ENCODE results near the gene PMPCA.
A peak's percentile ranks its signal among the peaks of the same experiment; 100 is the strongest.

The PMPCA gene, protein sequence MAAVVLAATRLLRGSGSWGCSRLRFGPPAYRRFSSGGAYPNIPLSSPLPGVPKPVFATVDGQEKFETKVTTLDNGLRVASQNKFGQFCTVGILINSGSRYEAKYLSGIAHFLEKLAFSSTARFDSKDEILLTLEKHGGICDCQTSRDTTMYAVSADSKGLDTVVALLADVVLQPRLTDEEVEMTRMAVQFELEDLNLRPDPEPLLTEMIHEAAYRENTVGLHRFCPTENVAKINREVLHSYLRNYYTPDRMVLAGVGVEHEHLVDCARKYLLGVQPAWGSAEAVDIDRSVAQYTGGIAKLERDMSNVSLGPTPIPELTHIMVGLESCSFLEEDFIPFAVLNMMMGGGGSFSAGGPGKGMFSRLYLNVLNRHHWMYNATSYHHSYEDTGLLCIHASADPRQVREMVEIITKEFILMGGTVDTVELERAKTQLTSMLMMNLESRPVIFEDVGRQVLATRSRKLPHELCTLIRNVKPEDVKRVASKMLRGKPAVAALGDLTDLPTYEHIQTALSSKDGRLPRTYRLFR

DNA sequence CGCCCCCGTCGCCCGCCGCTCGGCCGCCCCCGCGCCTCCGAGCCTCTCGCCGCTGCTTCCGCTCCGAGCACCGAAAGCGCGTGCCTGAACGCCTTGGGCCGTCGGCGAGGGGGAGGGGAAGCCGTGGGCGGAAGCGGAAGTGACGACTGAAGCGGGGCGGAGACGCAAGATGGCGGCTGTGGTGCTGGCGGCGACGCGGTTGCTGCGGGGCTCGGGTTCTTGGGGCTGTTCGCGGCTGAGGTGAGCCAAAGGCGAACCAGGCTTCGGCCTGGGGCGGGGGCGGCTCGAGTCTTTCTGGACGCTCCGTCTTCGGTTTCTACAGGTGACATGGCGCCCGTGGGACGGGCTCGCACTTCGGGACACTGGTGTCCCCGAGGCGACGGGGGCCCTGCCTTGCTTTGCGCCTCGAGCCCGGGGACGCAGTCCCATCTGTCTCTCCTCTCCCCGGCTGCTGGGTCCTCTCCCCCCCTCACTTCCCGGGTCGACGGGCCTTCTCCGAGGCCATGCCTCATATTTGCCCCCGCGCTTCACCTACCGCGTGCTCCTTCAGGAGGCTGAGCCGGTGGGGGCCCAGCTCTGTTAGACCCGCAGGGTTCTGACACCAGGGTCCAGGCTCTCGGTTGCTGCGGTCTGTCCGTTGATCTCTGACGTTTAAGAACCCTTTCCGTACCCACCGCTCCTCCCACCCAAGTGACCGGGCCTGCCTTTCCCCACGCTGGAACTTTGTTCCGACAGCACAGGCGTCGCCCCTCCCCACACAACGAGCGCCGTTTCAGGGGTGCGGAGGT is at the start of gene PMPCA, which contains the start of gene ENTR1:
Gene PMPCA (plus strand): TSS at position 159 of the 788 bp plus-strand sequence. CDS start 11 bp downstream, at position 170.
Gene ENTR1 (minus strand): TSS at position 115 of the 788 bp plus-strand sequence. CDS start 217 bp downstream, outside the sequence.
- Mint-ChIP-seq H3K27ac (peak within 1 kb of the TSS; percentile 94), H3K9me3 (no peaks in the 10 kb centered on the region), H3K4me3 (peak within 1 kb of the TSS; percentile 98), H3K36me3 (ENCODE audit: low read depth) (peaks cover 60% of the 10 kb centered on the region), H3K27me3 (no peaks in the 10 kb centered on the region), H3K4me1 (ENCODE audit: low read depth) (peaks cover 54% of the 10 kb centered on the region)

DNA sequence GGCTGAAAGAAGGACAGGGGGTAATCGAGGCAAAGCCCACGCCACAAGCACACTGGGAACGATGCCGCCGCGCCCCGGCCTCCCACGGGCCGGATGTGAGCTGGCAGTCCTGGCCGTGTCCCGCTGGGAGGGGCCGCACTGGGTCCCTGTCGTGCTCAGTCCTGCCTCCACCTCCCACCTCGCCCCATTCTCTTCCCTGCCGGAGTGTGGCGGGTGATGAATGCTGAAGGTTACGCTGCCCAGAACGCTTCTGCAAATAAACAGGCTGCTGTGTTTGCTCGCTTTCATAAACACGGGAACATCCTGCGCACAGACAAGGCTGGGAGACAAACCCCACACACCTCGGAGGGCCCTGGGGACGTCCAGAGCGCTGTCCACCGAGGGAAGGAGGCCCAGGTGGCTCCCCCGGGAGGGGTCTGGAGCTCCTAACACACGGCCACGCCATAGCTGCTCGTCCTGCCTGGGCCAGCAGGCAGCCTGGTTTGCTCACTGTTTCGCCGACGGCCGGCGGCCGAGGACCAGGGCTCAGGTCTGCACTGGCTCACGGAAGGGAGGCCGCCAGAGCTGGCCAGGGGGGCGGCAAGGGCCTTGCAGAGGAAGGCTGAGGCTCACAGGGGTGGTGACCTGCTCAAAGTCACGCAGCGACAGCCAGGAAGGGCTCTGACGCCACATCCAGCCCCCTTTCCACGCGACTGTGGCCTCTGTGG is 49.3 kb upstream of the PMPCA start:
- H3K27ac Mint-ChIP-seq, result no peak overlapping the region
- H3K36me3 Mint-ChIP-seq (ENCODE audit: low read depth), result no peaks in the 10 kb centered on the region
- H3K4me1 Mint-ChIP-seq (ENCODE audit: low read depth), result peaks cover 5% of the 10 kb centered on the region
- H3K4me3 Mint-ChIP-seq, result no peak overlapping the region
- no peaks in the 10 kb centered on the region for H3K27me3 Mint-ChIP-seq
- H3K9me3 Mint-ChIP-seq, result no peaks in the 10 kb centered on the region

DNA sequence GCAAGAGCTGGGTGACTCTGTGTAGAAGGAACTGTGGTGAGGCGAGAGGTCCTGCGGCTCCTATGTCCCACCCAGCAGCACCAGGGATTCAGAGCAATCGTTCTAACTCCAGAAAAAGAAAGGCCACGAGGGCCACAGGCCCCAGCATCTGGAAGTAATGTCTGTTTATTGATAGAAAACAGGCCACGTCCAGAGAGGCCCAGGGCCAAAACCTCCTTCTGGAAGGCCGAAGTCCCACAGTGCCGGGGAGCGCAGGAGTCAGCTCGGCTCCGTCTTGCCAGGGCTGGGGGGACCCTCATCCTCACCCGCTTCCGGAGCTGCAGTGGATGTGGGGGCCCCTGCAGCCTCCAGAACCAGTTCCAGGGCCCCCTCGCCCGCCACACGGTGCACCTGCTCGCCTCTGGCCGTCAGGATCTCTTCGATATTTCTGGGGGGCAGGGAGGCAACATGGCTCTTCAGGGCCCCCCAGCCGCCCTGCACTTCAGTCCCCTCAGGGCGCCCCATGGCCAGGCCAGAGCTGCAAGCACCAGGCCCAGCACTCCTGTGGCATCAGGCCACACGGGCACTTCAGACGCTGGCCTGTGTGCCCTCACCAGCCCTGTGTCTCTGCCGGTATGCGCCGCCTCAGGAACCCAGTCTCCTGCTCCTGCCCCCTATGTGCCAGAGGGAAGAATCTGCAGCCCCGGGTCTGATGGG is 48.6 kb upstream of the PMPCA start:
- Mint-ChIP-seq H3K27ac (no peak overlapping the region), H3K9me3 (no peaks in the 10 kb centered on the region), H3K36me3 (ENCODE audit: low read depth) (no peaks in the 10 kb centered on the region), H3K4me3 (no peak overlapping the region), H3K27me3 (no peaks in the 10 kb centered on the region), H3K4me1 (ENCODE audit: low read depth) (peaks cover 5% of the 10 kb centered on the region)

DNA sequence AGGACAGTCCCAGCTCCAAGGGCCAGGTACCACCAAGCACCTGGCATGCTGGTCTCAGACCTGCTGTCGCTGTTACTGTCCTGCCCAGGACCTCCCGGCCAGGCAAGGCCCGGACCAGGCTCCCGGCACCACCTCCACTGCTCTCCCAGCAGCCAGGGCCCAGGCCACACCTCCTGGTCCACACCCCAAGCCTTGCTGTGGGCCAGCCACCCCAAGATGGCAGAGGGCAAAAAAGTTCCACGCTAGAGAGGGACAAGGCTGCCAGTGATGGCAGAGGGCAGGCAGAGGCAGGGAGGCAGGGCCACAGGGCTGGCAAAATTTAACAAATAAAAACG is 48.0 kb upstream of the PMPCA start:
- Mint-ChIP-seq H3K9me3 (no peaks in the 10 kb centered on the region), H3K27me3 (no peaks in the 10 kb centered on the region), H3K27ac (peak overlapping the region; percentile 52), H3K36me3 (ENCODE audit: low read depth) (no peaks in the 10 kb centered on the region), H3K4me3 (peak overlapping the region; percentile 82), H3K4me1 (ENCODE audit: low read depth) (peaks cover 5% of the 10 kb centered on the region)

DNA sequence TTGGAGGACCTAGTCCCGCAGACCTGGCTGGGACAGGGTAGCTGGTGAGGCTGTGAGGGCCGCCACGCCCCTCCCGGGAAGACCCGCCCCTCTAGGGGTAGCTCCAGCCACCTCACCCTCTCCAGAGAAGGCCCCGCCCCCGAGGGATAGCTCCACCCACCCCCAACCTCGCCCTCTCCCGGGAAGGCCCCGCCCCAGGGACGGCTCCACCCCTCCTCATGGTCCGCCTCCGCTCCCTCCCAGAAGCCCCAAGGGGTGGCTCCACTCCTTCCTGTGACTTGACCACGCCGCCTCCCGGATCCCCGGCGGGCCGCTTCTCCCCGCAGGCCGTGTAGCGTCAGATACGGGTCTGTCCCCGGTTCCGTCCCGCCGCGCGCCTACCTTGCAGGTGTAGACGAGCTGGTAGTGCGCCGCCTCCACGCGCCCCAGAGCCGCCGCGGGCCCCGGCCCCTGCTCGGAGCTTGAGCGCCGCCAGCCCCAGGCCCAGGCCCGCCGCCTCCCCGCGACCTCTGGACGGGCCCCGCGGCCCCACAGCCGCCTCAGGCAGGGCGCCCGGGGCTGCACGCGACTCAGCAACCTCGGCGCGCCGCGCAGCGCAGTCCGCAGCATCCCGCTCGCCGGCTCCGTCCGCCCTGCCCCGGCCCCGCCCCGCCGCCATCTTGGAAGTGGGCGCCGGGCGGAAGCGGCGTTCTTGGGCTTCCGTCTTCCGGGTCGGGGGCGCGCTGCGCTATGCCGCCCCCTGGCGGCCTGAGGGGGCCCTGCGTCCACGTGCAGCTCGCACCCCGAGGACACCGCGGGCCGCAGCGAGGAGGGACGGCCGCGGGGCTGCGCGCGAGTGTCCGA is 47.1 kb upstream of the PMPCA start, which contains the start of gene DNLZ:
Gene DNLZ (minus strand): TSS at position 639 of the 843 bp plus-strand sequence. CDS start 30 bp downstream, at position 609.
- no peaks in the 10 kb centered on the region for H3K36me3 Mint-ChIP-seq (ENCODE audit: low read depth)
- H3K4me1 Mint-ChIP-seq (ENCODE audit: low read depth), result peaks cover 5% of the 10 kb centered on the region
- no peaks in the 10 kb centered on the region for H3K27me3 Mint-ChIP-seq

DNA sequence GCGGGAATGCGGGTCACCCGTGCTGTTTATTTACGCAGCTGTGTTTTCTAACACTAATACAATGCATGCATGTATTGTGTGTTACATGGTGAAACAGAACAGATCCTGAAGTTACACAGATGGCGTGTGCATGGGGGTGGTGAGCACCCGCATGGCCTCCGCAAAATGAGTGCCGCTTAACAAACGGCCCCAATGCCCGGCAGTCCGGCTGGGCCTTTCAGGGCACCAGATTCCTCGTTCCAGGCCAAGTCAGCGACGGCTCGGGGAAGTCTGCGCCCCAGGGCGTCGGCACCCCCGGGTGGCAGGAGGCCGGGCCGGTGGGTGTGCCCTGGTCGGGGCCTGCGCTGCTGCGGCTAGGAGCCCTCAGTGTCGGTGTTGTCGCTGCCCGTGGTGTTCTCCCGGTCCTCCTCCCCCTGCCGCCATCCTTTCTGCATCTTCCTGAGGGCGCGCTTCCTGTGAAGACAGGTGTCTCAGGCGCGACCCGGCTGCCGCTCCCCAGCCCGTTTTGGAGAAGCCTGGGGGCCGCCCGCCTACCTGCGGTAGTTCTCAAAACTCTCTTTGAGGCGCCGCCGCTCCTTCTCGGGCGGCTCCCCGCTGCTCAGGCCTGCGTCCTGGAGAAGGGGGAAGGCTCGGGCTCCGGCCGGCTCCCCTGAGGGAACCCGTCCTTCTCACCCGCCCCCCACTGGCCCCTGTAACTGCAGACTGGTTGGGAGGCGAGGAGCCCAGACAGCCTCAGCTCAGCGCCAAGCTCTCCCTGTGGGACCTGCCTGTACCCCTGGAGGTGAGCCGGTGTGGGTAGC is 46.3 kb upstream of the PMPCA start:
- Mint-ChIP-seq H3K4me1 (ENCODE audit: low read depth) (peaks cover 5% of the 10 kb centered on the region), H3K4me3 (no peak overlapping the region), H3K27ac (no peak overlapping the region), H3K36me3 (ENCODE audit: low read depth) (no peaks in the 10 kb centered on the region), H3K9me3 (no peaks in the 10 kb centered on the region), H3K27me3 (no peaks in the 10 kb centered on the region)

More for the DNA sequence above, 47.1 kb upstream of the PMPCA start, which contains the start of gene DNLZ:
- Mint-ChIP-seq H3K9me3 (no peaks in the 10 kb centered on the region), H3K4me3 (peak within 1 kb of the TSS; percentile 82), H3K27ac (peak within 1 kb of the TSS; percentile 87)

DNA sequence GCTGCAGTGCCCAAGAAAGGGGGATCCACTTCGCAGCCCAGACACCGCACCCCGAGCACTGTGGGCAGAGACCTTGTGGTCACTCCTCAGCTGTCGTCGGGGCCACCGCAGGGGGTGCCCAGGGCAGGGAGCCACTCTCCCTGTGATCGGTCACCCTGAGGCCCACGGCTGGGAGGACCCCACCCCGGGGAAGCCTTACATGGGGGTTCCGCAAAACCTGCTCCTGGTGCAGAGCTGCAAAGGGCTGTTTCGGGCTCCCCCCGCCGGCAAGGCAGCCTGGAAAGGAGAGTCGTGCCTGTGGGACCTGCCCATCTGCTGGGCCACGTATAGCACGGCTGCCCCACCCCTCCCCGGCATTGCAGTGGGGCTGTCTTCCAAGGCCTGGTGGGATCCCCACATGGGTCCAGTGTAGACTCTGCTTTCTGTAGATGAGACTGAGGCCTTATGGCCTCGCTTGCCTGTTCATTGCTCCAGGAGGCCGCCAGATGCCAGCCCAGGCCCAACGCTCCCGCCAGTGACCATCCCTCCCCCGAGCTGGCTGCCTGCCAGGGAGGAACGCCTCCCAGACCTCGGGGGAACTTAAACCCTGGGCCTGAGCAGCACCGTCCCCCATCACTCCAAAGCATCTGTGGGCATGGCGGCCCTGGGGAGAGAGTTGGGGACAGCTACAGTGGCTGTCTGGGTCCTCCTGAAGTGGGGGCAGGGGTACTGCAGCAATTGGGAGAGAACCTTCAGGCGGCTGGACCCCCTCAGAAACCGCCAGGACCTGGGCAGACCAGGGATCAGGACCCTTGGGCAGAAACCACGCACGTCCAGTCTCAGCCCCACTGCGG is 45.3 kb upstream of the PMPCA start:
- no peak overlapping the region for H3K4me3 Mint-ChIP-seq

DNA sequence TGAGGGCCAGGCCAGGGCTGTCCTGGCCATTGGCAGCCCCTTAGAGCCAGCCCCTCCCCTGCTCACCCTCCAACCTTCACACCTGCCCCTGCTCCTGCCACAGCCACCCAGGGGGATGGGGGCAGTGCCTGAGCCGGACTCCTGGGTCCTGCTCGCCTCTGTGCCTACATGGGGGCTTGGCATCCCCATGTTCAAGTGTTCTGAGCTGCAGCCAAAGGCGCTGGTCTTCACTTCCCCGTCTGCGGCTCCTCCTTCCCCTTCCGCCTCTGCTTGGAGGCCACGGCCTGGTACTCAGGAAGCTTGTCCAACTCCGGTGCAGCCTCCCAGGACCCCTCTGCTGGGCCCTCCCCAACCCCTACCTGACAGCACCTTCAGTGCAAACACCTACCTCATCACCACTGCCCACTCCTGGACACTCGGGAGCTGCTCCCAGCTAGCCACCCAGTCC is 44.7 kb upstream of the PMPCA start:
- no peaks in the 10 kb centered on the region for H3K36me3 Mint-ChIP-seq (ENCODE audit: low read depth)
- H3K27me3 Mint-ChIP-seq, result no peaks in the 10 kb centered on the region
- no peak overlapping the region for H3K4me3 Mint-ChIP-seq

More for the DNA sequence above, 45.3 kb upstream of the PMPCA start:
- no peaks in the 10 kb centered on the region for H3K9me3 Mint-ChIP-seq
- no peaks in the 10 kb centered on the region for H3K27me3 Mint-ChIP-seq
- H3K4me1 Mint-ChIP-seq (ENCODE audit: low read depth), result peaks cover 5% of the 10 kb centered on the region
- H3K27ac Mint-ChIP-seq, result no peak overlapping the region
- no peaks in the 10 kb centered on the region for H3K36me3 Mint-ChIP-seq (ENCODE audit: low read depth)

DNA sequence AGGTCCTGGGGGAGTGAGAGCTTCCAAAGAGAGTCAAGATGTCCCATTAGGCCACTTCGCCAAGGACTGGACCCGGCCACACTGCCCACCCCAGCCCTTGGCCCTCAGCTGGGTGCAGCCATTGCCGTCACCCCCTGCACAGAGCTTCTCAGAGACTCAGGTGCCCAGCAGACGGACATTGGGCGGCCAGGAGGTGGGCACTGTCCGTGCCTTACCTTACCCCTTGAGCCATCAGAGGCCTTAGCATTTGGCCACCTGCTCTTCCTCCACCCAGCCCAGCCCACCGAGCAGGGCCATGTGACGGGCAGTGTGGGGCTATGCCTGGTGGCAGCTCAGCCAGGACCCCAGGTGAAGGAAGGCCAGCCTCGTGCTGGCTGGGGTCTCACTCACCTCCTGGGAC is 43.6 kb upstream of the PMPCA start:
- Mint-ChIP-seq H3K27ac (no peak overlapping the region), H3K4me1 (ENCODE audit: low read depth) (peaks cover 5% of the 10 kb centered on the region)

More for the DNA sequence above, 44.7 kb upstream of the PMPCA start:
- H3K9me3 Mint-ChIP-seq, result no peaks in the 10 kb centered on the region
- peaks cover 5% of the 10 kb centered on the region for H3K4me1 Mint-ChIP-seq (ENCODE audit: low read depth)
- H3K27ac Mint-ChIP-seq, result no peak overlapping the region

DNA sequence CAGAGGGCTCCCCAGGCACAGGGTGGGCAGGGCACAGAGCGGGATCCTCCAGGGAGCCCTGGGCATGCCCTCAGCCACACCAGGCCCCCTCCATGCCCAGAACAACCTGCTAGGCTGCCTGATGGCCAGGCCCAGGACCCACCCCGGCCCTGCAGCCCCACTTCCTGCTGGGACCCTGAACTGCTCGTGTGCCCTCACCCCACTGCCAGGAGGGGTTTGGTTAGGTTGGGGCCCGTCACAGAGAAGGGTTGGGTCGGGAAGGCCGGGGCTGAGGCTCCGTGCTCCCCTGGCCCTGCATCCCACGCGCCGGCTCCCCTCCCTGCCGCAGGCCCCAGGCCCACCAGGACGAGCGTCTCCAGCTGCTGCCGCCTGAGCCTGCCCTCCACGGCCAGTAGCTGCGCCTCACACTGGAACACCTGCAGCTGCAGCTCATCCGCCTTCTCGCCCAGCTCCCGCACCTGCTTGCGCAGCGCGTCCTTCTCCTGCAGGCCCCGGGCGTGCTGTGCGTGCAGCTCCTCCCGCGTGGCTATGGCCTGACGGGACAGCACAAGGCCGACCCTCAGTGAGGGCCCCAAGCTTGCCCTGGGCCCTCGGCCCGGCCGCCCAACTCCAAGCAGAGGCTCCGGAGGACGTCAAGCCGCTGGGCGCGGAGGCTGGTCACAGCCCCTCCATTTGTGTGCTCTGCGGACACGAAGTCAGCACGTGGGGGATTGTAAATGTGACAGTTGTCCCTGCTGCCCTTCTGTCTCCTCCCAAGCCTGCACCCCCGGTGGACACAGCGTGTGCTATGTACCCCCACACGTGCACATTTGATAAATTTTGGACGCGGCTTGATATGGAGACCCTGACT is 42.9 kb upstream of the PMPCA start:
- H3K9me3 Mint-ChIP-seq, result no peaks in the 10 kb centered on the region
- no peaks in the 10 kb centered on the region for H3K36me3 Mint-ChIP-seq (ENCODE audit: low read depth)
- no peaks in the 10 kb centered on the region for H3K27me3 Mint-ChIP-seq
- H3K4me1 Mint-ChIP-seq (ENCODE audit: low read depth), result peaks cover 4% of the 10 kb centered on the region
- no peak overlapping the region for H3K27ac Mint-ChIP-seq
- no peak overlapping the region for H3K4me3 Mint-ChIP-seq

More for the DNA sequence above, 43.6 kb upstream of the PMPCA start:
- Mint-ChIP-seq H3K36me3 (ENCODE audit: low read depth) (no peaks in the 10 kb centered on the region), H3K4me3 (no peak overlapping the region), H3K9me3 (no peaks in the 10 kb centered on the region), H3K27me3 (no peaks in the 10 kb centered on the region)

DNA sequence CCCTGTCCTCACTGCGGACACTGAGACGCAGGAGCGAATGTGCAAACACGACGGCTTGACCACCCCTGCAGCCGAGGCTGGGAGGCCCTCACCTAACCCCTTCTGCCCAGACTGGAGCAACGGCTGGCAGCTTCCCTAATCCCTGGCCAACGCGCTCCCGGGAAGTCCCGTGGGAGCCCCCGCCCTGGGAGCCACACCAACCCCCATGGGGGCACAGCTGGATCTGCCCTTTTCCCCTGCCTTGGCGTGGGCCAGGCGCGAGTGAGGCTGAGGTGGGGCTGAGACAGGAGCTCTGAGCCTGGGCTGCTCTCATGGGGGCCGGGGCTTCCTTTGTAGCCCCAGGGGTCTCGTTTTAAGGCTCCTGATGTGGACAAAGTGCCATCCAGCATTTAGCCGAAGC is 42.3 kb upstream of the PMPCA start:
- no peak overlapping the region for H3K27ac Mint-ChIP-seq
- H3K4me3 Mint-ChIP-seq, result no peak overlapping the region
- H3K27me3 Mint-ChIP-seq, result no peaks in the 10 kb centered on the region
- H3K4me1 Mint-ChIP-seq (ENCODE audit: low read depth), result peaks cover 4% of the 10 kb centered on the region
- no peaks in the 10 kb centered on the region for H3K9me3 Mint-ChIP-seq
- H3K36me3 Mint-ChIP-seq (ENCODE audit: low read depth), result no peaks in the 10 kb centered on the region
